Neural cell (in vitro differentiated cells): Measurements from ENCODE around the gene MTG1.

Source experiments
- EP300 ChIP-seq: fragments of 450-650 bp; conservative IDR thresholded peaks from 2 replicates; pipeline ENCODE4 v1.6.1; 2014; ENCODE audit warnings: antibody characterized with exemption, mild to moderate bottlenecking, moderate library complexity; ENCODE audit not compliant: poor library complexity, severe bottlenecking
- EZH2 ChIP-seq: fragments of 200-600, 300-800 bp; shearing (Covaris generic), sonication (generic); IDR thresholded peaks from 2 replicates; pipeline ENCODE4 v1.6.1; 2014; ENCODE audit warnings: antibody characterized with exemption, low read length, borderline replicate concordance, mild to moderate bottlenecking; ENCODE audit not compliant: insufficient read depth, poor library complexity, severe bottlenecking
- POLR2AphosphoS5 ChIP-seq: IDR thresholded peaks from 2 replicates; pipeline ENCODE4 v1.6.1; 2012
- RAD21 ChIP-seq: fragments of 450-650 bp; conservative IDR thresholded peaks from 2 replicates; pipeline ENCODE4 v1.6.1; 2014; ENCODE audit warnings: antibody characterized with exemption, mild to moderate bottlenecking, moderate library complexity
- TF ChIP-seq, protein P1 (sequence below): fragments of 450-650 bp; IDR thresholded peaks from 2 replicates; pipeline ENCODE4 v1.5.1; 2014; ENCODE audit warnings: antibody characterized with exemption, mild to moderate bottlenecking, moderate library complexity; ENCODE audit not compliant: poor library complexity, severe bottlenecking
- TF ChIP-seq, protein P2 (sequence below): IDR thresholded peaks from 2 replicates; pipeline ENCODE4 v1.6.1; 2012; ENCODE audit warnings: borderline replicate concordance

- no peak for TF ChIP-seq RAD21
- TF ChIP-seq, protein P1, sequence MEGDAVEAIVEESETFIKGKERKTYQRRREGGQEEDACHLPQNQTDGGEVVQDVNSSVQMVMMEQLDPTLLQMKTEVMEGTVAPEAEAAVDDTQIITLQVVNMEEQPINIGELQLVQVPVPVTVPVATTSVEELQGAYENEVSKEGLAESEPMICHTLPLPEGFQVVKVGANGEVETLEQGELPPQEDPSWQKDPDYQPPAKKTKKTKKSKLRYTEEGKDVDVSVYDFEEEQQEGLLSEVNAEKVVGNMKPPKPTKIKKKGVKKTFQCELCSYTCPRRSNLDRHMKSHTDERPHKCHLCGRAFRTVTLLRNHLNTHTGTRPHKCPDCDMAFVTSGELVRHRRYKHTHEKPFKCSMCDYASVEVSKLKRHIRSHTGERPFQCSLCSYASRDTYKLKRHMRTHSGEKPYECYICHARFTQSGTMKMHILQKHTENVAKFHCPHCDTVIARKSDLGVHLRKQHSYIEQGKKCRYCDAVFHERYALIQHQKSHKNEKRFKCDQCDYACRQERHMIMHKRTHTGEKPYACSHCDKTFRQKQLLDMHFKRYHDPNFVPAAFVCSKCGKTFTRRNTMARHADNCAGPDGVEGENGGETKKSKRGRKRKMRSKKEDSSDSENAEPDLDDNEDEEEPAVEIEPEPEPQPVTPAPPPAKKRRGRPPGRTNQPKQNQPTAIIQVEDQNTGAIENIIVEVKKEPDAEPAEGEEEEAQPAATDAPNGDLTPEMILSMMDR: no peak
- TF ChIP-seq EP300: no peak
- no peak for TF ChIP-seq EZH2
- TF ChIP-seq, protein P2, sequence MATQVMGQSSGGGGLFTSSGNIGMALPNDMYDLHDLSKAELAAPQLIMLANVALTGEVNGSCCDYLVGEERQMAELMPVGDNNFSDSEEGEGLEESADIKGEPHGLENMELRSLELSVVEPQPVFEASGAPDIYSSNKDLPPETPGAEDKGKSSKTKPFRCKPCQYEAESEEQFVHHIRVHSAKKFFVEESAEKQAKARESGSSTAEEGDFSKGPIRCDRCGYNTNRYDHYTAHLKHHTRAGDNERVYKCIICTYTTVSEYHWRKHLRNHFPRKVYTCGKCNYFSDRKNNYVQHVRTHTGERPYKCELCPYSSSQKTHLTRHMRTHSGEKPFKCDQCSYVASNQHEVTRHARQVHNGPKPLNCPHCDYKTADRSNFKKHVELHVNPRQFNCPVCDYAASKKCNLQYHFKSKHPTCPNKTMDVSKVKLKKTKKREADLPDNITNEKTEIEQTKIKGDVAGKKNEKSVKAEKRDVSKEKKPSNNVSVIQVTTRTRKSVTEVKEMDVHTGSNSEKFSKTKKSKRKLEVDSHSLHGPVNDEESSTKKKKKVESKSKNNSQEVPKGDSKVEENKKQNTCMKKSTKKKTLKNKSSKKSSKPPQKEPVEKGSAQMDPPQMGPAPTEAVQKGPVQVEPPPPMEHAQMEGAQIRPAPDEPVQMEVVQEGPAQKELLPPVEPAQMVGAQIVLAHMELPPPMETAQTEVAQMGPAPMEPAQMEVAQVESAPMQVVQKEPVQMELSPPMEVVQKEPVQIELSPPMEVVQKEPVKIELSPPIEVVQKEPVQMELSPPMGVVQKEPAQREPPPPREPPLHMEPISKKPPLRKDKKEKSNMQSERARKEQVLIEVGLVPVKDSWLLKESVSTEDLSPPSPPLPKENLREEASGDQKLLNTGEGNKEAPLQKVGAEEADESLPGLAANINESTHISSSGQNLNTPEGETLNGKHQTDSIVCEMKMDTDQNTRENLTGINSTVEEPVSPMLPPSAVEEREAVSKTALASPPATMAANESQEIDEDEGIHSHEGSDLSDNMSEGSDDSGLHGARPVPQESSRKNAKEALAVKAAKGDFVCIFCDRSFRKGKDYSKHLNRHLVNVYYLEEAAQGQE: no peak
- no peak for TF ChIP-seq POLR2AphosphoS5
Measured at GRCh38 chr10:133388973-133389818, 4.8 kb upstream of the MTG1 start.
